ENCODE results near the gene OR1S2.
"Not testable (repeated sequence)": the region's sequence is repeated elsewhere in the genome, so short reads cannot be mapped to it uniquely, and the experiment has no call there.

OR1S2 gene, protein sequence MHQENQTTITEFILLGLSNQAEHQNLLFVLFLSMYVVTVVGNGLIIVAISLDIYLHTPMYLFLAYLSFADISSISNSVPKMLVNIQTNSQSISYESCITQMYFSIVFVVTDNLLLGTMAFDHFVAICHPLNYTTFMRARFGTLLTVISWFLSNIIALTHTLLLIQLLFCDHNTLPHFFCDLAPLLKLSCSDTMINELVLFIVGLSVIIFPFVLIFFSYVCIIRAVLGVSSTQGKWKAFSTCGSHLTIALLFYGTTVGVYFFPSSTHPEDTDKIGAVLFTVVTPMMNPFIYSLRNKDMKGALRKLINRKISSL

DNA sequence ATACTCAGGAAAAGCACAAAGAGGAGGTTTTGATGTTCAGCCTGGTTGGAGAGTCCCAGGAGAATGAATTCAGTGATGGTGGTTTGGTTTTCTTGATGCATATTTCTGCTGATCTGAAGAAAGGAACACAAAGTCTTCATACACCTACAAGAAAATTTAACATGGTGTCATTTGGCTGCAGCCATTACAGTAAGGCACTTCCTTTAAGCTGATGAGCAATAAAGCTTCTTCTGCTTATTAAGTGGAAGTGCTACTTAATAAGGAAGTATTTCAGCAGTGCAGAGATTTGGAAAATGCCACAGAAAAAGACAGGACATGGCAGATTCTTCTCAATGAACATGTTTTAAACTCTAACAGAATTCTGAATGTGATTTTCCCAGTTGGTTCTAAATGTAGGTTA is at the start of gene OR1S2:
Gene OR1S2 (minus strand): TSS at position 101 of the 400 bp plus-strand sequence. CDS start 0 bp downstream, at position 101.
- no peak for DNase-seq (ENCODE audit: extremely low read depth, low read depth)
- TF ChIP-seq, protein P1, sequence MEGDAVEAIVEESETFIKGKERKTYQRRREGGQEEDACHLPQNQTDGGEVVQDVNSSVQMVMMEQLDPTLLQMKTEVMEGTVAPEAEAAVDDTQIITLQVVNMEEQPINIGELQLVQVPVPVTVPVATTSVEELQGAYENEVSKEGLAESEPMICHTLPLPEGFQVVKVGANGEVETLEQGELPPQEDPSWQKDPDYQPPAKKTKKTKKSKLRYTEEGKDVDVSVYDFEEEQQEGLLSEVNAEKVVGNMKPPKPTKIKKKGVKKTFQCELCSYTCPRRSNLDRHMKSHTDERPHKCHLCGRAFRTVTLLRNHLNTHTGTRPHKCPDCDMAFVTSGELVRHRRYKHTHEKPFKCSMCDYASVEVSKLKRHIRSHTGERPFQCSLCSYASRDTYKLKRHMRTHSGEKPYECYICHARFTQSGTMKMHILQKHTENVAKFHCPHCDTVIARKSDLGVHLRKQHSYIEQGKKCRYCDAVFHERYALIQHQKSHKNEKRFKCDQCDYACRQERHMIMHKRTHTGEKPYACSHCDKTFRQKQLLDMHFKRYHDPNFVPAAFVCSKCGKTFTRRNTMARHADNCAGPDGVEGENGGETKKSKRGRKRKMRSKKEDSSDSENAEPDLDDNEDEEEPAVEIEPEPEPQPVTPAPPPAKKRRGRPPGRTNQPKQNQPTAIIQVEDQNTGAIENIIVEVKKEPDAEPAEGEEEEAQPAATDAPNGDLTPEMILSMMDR (IDR thresholded peaks at IDR 0.05; ENCODE audit: low read depth, low read length, missing control alignments), result no peak
- H3K4me3 ChIP-seq (replicated peaks; ENCODE audit: low read depth, low read length), result no peak within 1 kb of the TSS

DNA sequence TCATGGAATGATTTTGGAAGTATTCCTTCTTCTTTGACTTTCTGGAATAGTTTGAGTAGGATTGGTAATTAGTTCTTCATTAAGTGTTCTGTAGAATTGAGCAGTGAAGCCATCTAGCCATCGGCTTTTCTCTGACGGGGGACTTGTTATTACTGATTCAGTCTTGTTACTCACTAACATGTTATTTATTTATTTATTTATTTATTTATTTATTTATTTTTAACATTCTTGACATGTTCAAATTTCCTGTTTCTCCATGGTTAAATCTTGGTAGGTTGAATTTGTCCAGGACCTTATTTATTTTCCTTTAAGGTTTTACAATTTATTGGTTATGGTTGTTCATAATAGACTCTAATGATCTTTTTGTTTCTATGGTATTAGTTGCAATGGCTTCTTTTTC is 40.0 kb upstream of the OR1S2 start:
- DNase-seq (ENCODE audit: extremely low read depth, low read depth), result no peak
- TF ChIP-seq, protein P1 (IDR thresholded peaks at IDR 0.05; ENCODE audit: low read depth, low read length, missing control alignments), result no peak
- H3K4me3 ChIP-seq (replicated peaks; ENCODE audit: low read depth, low read length), result no peak overlapping the region

DNA sequence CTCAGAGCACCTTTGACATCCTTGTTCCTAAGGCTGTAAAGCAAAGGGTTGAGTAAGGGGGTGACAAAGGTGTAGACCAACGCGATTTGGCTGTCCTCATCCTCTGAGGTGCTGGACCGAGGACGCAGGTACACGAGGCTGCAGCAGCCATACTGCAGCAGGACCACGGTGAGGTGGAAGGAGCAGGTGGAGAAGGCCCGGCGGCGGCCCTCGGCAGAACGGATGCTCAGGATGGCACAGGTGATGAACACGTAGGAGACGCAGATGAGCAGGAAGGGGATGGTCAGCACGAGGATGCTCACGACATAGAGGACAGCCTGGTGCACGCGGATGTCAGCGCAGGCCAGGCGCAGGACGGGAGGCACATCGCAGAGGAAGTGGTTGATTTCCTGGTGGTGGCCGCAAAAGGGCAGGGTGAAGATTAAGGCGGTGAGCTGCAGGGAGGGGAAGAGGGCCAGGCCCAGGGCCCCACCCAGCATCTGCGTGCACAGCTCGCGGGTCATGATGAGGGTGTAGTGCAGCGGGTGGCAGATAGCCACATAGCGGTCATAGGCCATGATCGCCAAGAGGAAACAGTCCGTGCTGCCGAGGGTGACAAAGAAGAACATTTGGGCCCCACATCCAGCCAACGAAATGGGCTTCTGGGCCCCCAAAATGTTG is 24.1 kb upstream of the OR1S2 start:
- no peak for DNase-seq (ENCODE audit: extremely low read depth, low read depth)
- no peak overlapping the region for H3K4me3 ChIP-seq (replicated peaks; ENCODE audit: low read depth, low read length)
- TF ChIP-seq, protein P1 (IDR thresholded peaks at IDR 0.05; ENCODE audit: low read depth, low read length, missing control alignments), result no peak

DNA sequence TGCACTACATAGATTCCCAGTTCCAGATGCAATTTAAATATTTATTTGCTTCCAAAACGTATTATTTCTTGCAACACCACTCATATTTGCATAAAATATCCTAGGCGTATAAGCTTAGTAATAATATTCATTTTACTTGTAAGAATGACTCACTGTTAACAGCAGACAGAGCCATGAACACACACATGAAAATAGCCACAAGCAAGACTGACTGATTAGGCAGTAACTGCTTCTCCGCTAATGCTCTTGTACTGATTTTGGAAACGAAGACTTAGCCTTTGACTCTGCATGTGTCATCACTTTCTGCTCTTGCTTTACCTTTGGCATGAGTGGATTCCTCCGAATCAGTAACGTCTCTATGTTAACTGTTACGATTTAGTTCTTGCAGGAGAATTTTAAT is 18.8 kb upstream of the OR1S2 start:
- TF ChIP-seq, protein P1 (IDR thresholded peaks at IDR 0.05; ENCODE audit: low read depth, low read length, missing control alignments), result no peak
- no peak overlapping the region for H3K4me3 ChIP-seq (replicated peaks; ENCODE audit: low read depth, low read length)

DNA sequence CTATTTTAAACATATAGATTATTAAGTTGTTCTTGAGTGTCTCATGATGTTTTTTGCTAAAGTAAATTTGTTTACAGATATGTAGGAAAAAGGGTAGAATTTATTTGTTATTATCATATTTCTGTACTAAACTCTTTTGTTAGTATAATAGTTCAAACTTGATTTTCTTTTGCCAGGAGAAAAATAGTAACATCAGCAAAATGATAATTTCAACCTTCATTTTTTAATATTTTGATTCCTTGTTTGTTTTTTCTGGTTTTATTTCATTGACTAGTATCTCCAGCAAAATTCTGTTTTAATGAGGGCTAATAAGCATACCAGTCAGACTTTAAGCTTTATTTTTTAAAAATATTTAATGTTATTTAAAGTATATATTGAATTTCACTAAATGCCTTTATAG is 12.5 kb upstream of the OR1S2 start:
- no peak overlapping the region for H3K4me3 ChIP-seq (replicated peaks; ENCODE audit: low read depth, low read length)
- no peak for DNase-seq (ENCODE audit: extremely low read depth, low read depth)
- TF ChIP-seq, protein P1 (IDR thresholded peaks at IDR 0.05; ENCODE audit: low read depth, low read length, missing control alignments), result no peak

More for the DNA sequence above, 18.8 kb upstream of the OR1S2 start:
- no peak for DNase-seq (ENCODE audit: extremely low read depth, low read depth)

DNA sequence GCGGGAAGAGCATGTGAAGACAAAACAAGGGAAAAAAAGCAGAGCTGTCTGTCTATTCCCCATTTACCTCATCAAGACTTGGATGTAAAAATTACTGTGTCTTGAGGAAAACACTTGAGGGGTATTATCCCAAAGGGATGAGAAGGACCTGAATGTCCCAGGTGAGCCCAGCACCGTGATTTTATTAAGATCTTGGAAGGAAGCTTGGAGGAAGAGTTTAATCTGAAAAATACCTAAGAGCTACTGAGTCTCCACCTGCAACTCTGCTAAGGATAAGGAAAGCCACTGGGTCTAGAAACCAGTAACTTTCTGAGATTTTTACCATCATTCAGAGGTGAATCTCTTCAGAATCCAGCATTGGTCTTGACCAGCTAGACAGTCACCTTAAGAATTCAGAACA is 8.5 kb upstream of the OR1S2 start, which contains the start of gene OR1S1:
Gene OR1S1 (plus strand): TSS at position 301 of the 400 bp plus-strand sequence.
- H3K4me3 ChIP-seq (replicated peaks; ENCODE audit: low read depth, low read length); DNase-seq (ENCODE audit: extremely low read depth, low read depth): not testable (repeated sequence)

DNA sequence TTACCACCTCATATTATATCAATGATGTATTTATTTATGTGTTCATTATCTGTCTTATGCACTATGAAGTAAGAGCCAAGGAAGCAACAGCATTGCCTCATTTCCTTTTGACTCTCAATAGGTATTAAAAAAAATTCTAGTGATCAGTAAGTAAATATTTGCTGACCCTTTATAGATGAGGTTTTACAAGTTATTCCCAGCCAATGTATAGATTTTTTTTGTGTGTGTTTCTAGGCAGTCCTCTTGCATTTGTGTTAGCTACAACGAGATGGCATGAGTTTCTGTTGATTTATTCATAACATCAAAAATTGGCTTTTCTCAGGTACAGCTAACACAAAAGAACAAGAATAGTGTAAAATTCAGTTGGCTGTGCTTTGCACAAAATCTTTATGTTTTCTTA is 4.7 kb downstream of the OR1S2 start:
- DNase-seq (ENCODE audit: extremely low read depth, low read depth), result no peak
- TF ChIP-seq, protein P1 (IDR thresholded peaks at IDR 0.05; ENCODE audit: low read depth, low read length, missing control alignments), result no peak
- H3K4me3 ChIP-seq (replicated peaks; ENCODE audit: low read depth, low read length), result no peak overlapping the region
